ENCODE measurements around the gene TTC28.
"Not testable (repeated sequence)": the region's sequence is repeated elsewhere in the genome, so short reads cannot be mapped to it uniquely, and the experiment has no call there.

Gene TTC28

DNA sequence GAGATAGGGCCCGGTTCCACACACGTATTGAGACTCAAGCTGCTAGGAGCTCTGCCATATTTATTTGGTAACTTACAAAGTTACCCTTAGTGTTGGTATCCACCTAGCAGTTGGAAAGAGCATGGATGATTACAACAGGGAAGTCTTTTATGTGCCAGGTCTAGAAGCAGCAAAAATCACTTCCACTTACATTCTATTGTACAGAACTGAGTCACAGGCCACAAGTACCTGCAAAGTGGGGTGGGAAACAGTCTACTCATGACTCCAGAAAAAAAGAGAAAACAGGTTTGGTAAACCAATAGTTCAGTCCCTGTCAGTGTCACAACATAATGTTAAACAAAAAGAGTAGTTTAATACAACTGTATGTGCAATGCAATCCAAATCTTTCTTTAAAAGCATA, 480.9 kb downstream of the TTC28 start:
- DNase-seq, result no peak

DNA sequence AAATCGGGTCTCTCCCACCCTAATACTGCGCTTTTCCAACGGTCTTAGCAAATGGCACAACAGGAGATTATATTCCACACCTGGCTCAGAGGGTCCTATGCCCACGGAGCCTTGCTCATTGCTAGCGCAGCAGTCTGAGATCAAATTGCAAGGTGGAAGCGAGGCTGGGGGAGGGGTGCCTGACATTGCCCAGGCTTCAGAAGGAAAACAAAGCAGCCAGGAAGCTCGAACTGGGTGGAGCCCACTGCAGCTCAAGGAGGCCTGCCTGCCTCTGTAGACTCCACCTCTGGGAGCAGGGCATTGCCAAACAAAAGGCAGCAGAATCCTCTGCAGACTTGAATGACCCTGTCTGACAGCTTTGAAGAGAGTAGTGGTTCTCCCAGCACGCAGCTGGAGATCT, 488.1 kb downstream of the TTC28 start:
- DNase-seq, result not testable (repeated sequence)

DNA sequence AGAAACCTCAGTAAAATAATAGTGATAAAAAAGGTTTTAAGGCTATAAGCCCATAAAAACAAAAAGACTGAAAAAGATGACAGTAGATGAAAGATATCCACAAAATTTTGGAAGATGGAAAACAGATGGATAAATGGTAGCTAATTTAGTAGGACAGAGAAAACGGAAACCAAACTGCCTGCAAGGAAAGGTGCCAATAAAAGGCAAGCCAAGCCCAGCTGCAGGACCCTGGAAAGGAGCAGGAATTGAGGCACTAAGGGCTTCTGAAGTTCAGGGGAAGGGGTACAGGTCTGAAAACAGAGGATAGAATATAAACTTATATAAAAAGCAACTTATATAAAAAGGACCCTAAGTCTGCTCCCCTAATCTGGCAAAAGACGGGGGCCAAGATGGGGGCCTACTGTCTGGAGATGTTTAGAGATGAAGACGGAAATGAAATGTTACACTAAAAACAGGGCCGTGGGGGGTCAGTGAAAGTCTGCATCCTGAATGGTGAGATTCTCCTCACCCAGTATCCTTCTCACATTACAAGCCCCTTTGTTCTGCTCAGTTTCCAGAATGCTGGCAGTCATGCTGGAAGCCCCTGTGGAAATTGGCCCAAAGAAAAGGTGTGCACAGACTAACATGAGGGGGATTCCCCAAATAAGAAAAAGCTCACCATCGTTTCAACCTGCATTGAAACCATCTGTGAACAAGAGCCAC, 491.3 kb downstream of the TTC28 start:
- no peak for DNase-seq

DNA sequence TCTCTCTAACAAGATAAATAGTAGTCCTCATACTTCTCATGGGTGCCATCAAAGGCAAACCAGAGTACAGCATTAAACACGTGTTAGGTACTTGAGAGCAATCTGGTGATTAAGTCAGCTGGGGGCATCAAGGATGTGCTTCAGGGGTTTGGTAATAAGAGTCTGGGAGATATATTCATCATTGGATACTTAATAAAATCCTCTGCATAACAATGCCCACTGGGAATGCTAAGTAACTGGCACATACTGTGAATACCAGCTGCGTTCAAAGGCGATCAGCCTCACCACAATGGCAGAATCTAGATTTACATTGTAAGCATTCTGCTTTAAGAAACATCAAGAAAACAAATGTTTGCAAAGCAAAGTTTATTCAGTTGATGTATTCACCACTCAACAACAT, 492.0 kb downstream of the TTC28 start:
- no peak for DNase-seq

DNA sequence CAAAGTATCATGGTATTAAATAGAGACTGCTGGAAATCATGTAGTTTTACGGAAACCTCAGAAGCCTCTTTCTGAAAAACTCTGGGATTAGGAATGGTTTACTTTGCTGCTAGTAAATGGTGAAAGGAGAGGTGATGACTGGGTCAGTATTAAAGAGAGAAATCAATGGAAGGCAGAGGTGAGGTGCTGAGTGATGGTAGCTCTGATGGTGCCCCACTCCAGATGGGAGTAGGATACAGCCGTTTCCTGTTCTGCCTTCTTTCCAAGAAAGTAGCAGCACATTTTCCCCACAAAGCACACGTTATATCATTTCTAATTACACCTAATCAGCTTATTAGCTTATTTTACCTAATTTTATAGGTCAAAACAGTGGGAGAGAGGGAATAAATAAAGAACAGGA, 493.0 kb downstream of the TTC28 start:
- no peak for DNase-seq

DNA sequence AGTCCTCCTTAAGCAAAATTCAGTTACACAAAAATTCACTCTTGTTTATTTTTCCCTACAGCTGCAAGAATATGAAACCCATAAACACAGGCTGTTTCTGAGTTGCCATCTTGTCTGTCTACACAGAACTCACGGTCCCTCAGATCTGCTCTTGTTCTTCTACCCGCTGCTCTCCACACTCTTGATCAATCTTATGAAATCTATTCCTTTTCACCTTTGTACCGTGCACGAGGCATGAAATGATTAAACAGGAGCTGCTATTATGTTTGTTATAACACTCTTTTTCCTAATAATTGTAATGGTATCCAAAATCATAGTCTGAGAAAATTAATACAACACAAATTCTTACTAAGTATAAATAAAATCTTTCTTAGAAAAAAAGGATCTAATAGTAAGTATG, 494.5 kb downstream of the TTC28 start:
- no peak for DNase-seq

DNA sequence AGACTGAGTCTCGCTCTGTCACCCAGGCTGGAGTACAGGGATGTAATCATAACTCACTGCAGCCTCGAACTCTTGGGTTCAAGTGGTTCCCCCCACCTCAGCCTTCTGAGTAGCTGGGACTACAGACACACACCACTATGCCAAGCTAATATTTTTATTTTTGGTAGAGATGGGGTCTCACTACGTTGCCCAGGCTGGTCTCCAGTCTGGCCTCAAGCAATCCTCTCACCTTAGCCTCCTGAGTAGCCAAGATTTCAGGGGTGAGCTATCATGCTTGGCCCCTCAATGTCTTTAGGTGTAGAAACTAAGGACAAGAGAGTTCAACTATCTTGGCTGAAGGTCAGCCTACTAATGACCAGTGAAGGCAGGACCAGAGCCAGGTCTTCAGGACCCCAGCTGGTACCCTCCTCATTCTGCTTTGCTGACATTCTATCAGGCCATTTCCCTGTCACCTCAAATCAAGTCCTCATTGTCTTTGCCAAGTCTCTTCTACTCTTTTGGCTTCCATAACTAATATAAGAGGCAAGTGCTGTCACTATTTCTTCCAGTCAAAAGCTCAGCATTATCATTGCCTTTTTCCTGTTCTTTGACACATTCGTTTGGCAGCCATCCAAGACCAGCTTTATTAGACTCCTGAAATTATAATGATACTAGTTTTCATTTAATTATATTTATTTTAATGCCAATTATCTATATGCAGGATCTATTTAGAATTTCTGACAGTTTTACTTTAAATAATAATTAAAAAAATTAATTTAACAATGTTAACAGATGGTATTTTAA, 496.4 kb downstream of the TTC28 start:
- DNase-seq, result no peak

DNA sequence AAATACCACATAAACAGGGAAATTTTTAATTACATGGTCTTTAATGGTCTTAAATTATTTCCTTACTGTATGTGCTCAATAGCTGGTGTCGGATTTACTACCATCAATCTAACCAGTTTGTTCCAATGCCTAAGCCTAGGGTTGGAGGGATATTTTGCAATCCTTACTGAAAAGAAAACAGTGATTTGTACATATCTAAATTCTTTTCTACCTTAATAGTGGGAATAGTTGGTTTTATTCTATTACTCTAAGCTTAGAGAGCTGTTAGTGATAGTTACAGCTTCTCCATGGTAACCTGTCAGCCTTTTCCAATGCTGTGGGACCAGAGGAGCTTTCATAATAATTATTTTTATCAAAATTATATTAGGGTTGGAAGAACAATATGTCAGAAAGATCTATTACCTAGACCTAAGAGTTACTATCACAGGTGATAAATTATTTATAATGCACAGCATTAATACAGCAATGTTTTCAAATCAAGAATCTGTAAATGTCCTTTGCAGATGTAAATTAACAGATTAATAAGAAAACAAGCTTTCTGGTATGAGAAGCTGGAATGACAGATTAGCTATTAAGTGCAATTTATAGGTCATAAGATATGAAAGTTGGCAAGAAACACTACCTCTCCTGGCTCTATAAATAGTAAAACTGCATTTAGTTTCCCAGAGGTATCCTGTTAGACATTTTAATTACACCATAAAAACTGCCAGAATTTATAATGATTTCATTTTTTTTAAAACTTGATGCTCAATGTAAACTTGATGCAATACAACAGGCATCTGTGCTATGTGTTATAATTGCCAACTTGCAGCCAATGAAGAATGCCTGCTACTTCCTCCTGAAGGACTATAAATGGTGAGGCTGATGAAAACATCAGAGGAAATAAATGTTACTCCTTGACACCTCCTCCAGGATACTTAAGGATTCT, 498.6 kb downstream of the TTC28 start:
- DNase-seq, result no peak

DNA sequence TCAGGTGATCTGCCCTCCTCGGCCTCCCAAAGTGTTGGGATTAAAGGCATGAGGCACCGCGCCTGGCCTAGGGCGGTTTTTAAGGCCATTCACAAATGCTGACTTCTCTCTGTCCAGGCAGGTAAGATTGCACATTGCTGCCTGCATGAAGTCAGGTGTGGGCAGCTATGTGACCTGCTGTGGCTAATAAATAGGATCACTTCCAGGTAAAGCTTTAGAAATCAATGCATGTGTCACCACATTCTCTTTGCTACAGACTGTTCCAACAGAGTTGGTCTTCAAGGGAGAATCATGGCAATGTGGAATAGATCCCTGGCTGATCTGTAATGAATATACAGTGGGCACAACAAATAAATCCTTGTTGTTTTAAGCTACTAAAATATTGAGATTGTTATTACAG, 500.2 kb downstream of the TTC28 start:
- no peak for DNase-seq

DNA sequence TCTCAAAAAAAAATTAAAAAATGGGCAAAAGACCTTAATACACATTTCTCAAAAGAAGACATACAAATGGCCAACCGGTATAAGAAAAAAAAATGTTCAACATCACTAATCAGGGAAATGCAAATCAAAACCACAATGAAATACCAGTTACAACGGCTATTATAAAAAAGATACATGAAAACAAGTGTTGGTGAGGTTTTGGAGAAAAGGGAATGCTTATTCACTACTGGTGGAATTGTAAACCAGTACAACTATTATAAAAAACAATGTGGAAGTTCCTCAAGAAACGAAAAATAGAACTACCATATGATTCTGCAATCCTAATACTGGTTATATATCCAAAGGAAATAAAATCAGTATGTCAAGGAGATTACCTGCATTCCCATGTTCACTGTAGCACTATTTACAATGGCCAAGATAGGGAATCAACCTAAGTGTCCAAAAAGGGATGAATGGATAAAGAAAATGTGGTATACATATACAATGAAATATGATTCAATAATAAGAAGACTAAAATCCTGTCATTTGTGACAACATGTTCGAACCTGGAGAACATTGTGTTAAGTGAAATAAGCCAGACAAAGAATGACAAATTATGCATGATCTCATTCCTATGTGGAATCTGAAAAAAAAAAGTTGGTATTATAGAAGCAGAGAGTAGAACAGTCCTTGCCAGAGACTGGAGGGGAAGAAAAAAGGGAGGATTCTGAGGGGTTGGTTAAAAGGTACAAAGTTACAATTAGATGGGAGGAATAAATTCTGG, 503.7 kb downstream of the TTC28 start:
- DNase-seq, result no peak

DNA sequence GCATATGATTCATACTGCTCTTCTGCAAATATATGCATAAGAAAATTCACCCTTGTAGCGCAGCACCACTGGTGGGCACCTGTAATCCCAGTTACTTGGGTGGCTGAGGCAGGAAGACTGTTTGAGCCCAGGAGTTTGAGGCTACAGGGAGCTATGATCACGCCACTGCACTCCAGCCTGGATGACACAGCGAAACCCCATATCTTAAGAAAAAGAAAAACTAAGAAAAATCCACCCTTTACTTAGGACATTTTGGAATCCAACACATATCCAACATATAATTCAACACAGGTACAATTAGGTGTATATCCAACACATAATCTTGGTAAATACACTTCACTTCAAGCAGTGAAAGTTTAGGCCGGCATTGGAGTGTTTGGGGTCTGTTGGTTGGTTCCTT, 505.1 kb downstream of the TTC28 start:
- no peak for DNase-seq

DNA sequence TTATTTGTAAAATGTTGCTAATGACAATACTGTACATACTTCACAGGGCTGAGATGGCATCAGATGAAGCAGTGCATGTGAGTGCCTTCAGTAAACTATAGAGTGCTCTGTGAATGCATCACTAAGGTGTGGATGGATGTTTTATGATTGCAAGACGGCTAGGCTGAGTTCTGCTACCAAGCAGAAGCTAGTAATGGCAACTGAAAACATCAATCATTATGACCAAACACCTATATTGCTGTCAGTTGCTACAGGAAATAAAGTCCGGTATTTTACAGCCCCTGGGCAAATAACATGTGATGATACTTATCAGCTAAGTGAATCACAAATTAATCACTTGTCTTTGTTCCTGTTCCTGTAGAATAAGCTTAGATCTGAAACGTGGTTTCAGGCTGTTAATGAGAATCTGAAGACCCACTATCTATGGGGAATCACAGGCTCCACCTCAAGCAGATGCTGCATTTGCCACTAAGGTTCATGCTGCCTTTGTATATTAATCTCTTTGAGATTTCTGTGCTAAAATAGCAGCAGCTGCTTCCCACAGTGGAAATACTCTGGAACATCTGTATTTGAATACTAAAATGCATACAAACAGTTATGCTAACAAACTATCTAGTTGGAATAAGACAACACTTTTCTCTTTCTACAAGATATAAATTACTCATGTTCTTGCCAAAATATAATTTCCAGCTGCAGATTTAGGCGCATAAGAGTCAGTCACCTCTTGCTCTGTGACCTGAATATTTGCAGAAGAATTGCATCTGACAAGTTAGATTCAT, 506.6 kb downstream of the TTC28 start:
- DNase-seq, result no peak

DNA sequence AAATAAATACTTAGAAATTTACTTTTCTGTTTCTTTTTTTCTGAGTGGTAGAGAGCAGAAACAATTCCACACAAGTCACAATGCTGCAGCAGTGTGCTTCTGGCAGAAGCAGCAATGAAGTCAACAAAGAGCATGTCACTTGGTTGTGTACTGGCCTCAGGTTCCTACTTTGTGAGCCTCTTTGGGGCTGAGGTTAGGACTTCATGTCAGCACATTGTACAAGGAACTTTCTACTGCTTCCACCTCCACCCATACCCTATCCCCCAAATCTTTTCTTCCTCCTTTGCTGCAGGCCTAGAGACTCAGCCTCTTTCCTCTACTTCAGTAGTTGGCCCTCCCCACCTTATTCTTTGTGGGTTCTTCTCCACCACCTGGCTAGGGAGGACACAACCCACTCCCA, 507.9 kb downstream of the TTC28 start:
- no peak for DNase-seq

DNA sequence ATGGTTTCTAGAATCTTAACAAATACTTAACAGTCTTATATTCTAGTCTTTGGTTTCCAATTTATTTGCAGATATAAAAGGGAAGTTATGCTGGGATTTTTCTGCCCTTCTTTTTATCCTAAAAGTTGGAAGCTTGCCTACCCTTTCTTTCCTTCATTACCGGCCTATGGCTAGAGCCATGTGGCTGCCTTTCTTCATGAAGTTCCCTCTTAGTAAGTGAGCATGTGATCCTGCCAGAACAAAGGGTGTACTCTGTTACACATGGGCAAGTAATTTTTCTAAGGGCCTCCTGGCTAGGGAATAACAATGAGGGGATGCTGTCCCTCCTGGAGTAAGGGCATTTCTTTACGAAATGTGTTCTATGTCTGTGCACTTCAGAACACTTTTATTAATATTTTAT, 508.5 kb downstream of the TTC28 start:
- peak in 2 of 56 donors; percentile 0 to 18 for DNase-seq

DNA sequence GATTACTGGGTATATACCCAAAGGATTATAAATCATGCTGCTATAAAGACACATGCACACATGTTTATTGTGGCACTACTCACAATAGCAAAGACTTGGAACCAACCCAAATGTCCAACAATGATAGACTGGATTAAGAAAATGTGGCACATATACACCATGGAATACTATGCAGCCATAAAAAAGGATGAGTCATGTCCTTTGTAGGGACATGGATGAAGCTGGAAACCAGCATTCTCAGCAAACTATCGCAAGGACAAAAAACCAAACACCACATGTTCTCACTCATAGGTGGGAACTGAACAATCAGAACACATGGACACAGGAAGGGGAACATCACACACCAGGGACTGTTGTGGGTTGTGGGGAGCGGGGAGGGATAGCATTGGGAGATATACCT, 510.3 kb downstream of the TTC28 start:
- DNase-seq, result not testable (repeated sequence)

DNA sequence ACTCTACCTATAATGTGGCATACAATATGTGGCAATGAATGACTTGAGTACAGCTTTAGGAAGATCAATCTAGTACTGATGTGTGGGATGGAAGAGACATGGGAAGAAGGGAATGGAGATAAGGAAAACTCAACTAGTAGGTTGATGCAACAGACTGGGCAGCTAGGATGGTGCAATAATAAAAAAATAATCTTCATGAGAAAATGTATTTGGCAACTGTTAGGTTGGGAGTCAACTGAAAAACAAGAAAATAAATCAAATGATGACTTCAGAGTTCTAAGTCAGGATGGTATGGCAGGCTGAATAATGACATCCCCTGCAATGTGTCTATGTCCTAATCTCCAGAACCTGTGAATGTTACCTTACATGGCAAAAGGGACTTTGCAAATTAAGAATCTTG, 523.8 kb downstream of the TTC28 start:
- no peak for DNase-seq

DNA sequence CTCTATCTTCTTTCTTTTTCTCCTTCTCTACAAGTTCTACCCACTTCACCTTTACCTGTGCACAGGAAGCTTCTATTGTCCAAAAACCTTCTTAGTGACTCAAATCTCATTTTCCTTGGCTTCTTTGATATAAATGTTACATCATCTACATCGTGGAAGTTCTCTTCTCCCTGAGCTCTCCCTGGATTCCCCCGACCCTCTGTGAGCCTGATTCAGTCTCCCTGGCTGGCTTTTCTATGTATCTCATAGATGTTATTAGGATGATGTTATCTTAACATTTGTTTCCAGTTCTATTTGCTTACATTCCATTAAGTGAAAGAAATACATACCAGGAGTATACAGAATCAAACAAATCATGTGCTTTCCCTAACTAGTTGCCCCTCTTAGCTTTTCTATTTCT, 524.8 kb downstream of the TTC28 start:
- no peak for DNase-seq

DNA sequence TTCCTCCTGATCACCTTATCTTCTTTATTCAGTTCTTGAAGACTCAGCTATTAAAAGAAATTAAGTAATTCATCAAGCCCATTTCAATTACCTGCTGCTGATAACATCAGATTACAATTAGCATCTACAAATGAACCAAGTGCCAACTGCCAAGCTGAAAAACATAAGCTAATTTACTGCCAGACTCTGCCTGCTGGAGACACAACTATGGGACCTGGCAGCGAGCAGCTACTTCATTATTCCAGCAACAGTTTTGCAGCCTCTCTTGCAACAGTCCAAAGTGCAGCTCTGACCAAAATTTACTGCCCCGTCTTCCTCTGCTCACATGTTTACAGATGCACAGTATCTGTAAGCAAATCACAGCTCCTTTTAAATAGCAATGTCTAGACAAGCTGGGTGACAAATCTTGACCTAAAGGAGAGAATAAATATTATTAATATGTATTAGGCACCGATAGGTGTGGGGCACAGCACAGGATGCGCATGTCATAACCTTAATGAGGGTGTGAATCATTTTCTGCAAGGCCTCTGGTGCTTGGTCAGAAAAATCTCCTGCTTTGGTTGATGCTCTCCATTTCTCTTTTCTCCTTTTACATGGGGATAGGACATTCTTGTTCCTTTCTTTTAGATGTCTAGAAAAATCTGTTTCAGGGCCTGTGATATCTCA, 528.4 kb downstream of the TTC28 start:
- no peak for DNase-seq

DNA sequence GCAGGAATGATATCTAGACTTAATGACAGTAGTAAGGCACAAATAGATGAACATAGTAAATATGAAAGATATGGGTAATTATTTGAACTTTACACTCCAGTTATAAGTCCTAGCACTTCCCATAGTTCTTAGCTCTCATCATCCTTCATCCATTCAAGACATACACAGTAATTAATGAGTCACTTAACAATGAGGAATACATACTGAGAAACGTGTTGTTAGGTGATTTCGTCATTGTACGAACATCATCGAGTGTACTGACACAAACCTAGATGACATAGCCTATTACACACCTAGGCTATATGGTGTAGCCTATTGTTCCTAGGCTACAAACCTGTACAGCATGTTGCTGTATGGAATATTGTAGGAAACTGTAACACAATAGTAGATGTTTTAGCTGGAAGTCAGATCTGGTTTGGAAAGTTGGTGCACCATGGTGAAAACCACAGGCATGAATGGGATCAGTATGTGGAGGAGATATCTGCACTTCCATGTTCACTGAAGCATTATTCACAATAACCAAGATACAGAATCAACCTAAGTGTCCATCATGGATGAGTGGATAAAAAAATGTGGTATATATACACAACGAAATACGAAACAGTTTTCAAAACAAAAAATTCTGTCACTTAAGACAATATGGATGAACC, 530.7 kb downstream of the TTC28 start:
- no peak for DNase-seq
